WERI-Rb-1 (cell line): ENCODE measurements around the gene DHX16.

Source experiments
- DNase-seq: peaks from one replicate; pipeline ENCODE4 v3.0.0-alpha.2; 2020
- H3K27ac ChIP-seq: fragments of 250-450 bp; sonication (Bioruptor Pico); 2 replicates; pipeline ENCODE4 v1.5.1; 2020; ENCODE audit warnings: mild to moderate bottlenecking, moderate library complexity
- H3K27me3 ChIP-seq: fragments of 250-450 bp; sonication (Bioruptor Pico); 2 replicates; pipeline ENCODE4 v1.5.1; 2021; ENCODE audit warnings: mild to moderate bottlenecking, low read depth, moderate library complexity; ENCODE audit not compliant: insufficient read depth, severe bottlenecking
- H3K36me3 ChIP-seq: fragments of 250-450 bp; sonication (Bioruptor Pico); 2 replicates; pipeline ENCODE4 v1.5.1; 2020; ENCODE audit warnings: mild to moderate bottlenecking, moderate library complexity
- H3K4me3 ChIP-seq: 2 replicates; pipeline ENCODE4 v1.5.1; 2011; ENCODE audit warnings: low read depth, mild to moderate bottlenecking, control low read depth, low read length
- H3K9me3 ChIP-seq: fragments of 250-450 bp; sonication (Bioruptor Pico); 2 replicates; pipeline ENCODE4 v1.5.1; 2021; ENCODE audit warnings: mild to moderate bottlenecking, moderate library complexity; ENCODE audit not compliant: severe bottlenecking
- CTCF ChIP-seq: IDR thresholded peaks from 2 replicates; pipeline ENCODE4 v1.5.1; 2011; ENCODE audit warnings: low read depth, mild to moderate bottlenecking, control low read depth, inconsistent platforms, low read length

The DHX16 gene

GRCh38 chr6:30686009-30686907, 13.5 kb upstream of the DHX16 start, which contains the start of gene PPP1R18:
PPP1R18 (minus strand) TSS chr6:30686645; CDS start chr6:30686018, 627 bp downstream.
- Histone ChIP-seq H3K27me3 (no peaks in the 10 kb centered on the region), H3K9me3 (no peaks in the 10 kb centered on the region), H3K4me3 (peak within 1 kb of the TSS; percentile 77), H3K27ac (peak within 1 kb of the TSS; percentile 98), H3K36me3 (peaks cover 57% of the 10 kb centered on the region)
- peak; percentile 83 for DNase-seq
- no peak for TF ChIP-seq CTCF

GRCh38 chr6:30685157-30686008, 12.6 kb upstream of the DHX16 start:
- peak overlapping the region; percentile 98 for H3K27ac ChIP-seq

GRCh38 chr6:30684386-30685156, 11.8 kb upstream of the DHX16 start:
- Histone ChIP-seq H3K4me3 (peak overlapping the region; percentile 8; the same call in 1 of the 2 replicates), H3K27ac (peak overlapping the region; percentile 98), H3K36me3 (peaks cover 69% of the 10 kb centered on the region), H3K9me3 (no peaks in the 10 kb centered on the region), H3K27me3 (no peaks in the 10 kb centered on the region)
- no peak for DNase-seq
- no peak for TF ChIP-seq CTCF

More at GRCh38 chr6:30685157-30686008, 12.6 kb upstream of the DHX16 start:
- Histone ChIP-seq H3K4me3 (peak overlapping the region; percentile 77), H3K9me3 (no peaks in the 10 kb centered on the region), H3K27me3 (no peaks in the 10 kb centered on the region), H3K36me3 (peaks cover 64% of the 10 kb centered on the region)
- peak; percentile 36 for TF ChIP-seq CTCF
- no peak for DNase-seq

DNA sequence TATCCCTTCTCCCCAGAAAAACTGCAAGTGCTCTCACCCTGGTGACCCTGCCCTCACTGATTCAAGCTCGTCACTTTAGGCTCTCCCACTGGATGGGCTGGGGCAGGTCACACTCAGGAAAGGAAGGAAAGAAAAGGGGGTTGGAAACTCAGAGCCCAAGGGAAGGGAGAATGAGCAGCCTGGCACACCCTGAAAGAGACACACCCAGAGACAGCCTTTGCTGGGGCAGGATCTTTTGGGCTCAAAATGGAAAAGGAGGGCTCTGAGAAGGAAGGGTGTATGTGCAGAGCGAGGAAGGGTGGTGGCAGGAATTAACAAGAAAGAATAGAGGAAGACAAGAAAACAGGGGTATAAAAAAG, 11.2 kb upstream of the DHX16 start:
- Histone ChIP-seq H3K4me3 (peak overlapping the region; percentile 8), H3K27me3 (no peaks in the 10 kb centered on the region), H3K36me3 (peaks cover 71% of the 10 kb centered on the region), H3K27ac (peak overlapping the region; percentile 90), H3K9me3 (no peaks in the 10 kb centered on the region)
- no peak for DNase-seq
- no peak for TF ChIP-seq CTCF

GRCh38 chr6:30683183-30683979, 10.6 kb upstream of the DHX16 start:
- DNase-seq = no peak
- TF ChIP-seq CTCF = no peak
- Histone ChIP-seq H3K9me3 (no peaks in the 10 kb centered on the region), H3K27ac (peak overlapping the region; percentile 90), H3K4me3 (peak overlapping the region; percentile 29), H3K27me3 (no peaks in the 10 kb centered on the region), H3K36me3 (peaks cover 71% of the 10 kb centered on the region)
